Activated CD8-positive, alpha-beta memory T cell treated with anti-CD3 and anti-CD28 coated beads for 48 hours (primary cell): ENCODE results near the gene SPATA18.

Experiments used
- DNase-seq, 3 experiments: peaks; one replicate each; pipeline ENCODE4 v3.0.0-alpha.2; 2020; ENCODE audit warnings: low read depth in 2 of 3, low spot score in 2 of 3

Gene SPATA18

GRCh38 chr4:52051213-52051614 is at the start of gene SPATA18:
SPATA18 (plus strand) TSS chr4:52051304; CDS start chr4:52051705, 401 bp downstream.
- DNase-seq: no peak

GRCh38 chr4:52001616-52002015 is 49.5 kb upstream of the SPATA18 start:
- no peak for DNase-seq

GRCh38 chr4:52004414-52004813 is 46.7 kb upstream of the SPATA18 start:
- no peak for DNase-seq

- no peak for DNase-seq
Measured at GRCh38 chr4:52005604-52006273, 45.4 kb upstream of the SPATA18 start.

GRCh38 chr4:52006887-52007286 is 44.2 kb upstream of the SPATA18 start:
- DNase-seq: no peak

- no peak for DNase-seq
Measured at GRCh38 chr4:52010986-52011385, 40.1 kb upstream of the SPATA18 start.

- DNase-seq: no peak
Measured at GRCh38 chr4:52012651-52013050, 38.5 kb upstream of the SPATA18 start.

GRCh38 chr4:52014903-52015302 is 36.2 kb upstream of the SPATA18 start:
- DNase-seq: no peak

GRCh38 chr4:52015366-52015765 is 35.7 kb upstream of the SPATA18 start:
- no peak for DNase-seq

GRCh38 chr4:52016981-52017380 is 34.1 kb upstream of the SPATA18 start:
- no peak for DNase-seq

- no peak for DNase-seq
Measured at GRCh38 chr4:52017814-52018213, 33.3 kb upstream of the SPATA18 start.

- DNase-seq: no peak
Measured at GRCh38 chr4:52019936-52020657, 31.0 kb upstream of the SPATA18 start, which contains the start of gene LRRC66. LRRC66 (minus strand) TSS chr4:52020363; CDS start chr4:52017613, 2,750 bp downstream.

GRCh38 chr4:52028970-52029369 is 22.1 kb upstream of the SPATA18 start:
- no peak for DNase-seq

GRCh38 chr4:52032005-52032404 is 19.1 kb upstream of the SPATA18 start:
- no peak for DNase-seq

- DNase-seq: no peak
Measured at GRCh38 chr4:52035190-52035589, 15.9 kb upstream of the SPATA18 start.

GRCh38 chr4:52036886-52037530 is 14.1 kb upstream of the SPATA18 start:
- DNase-seq: no peak

- peak in 1 of 3 experiments; percentile 2 for DNase-seq
Measured at GRCh38 chr4:52037689-52038102, 13.4 kb upstream of the SPATA18 start.

GRCh38 chr4:52038103-52038912 is 12.8 kb upstream of the SPATA18 start, which contains the start of gene SGCB:
SGCB (minus strand) TSS chr4:52038299; CDS start chr4:52038259, 40 bp downstream.
- DNase-seq: peak; percentile 37 to 61 (median 39)

- no peak for DNase-seq
Measured at GRCh38 chr4:52045028-52045427, 6.1 kb upstream of the SPATA18 start.

GRCh38 chr4:52049266-52049665 is 1.8 kb upstream of the SPATA18 start:
- no peak for DNase-seq
